ENCODE data around the gene DNAJC17. TPM values are rescaled to one million over a fixed set of nuclear protein-coding genes. Genes with fewer than 3 reads are reported as not detected.

DNAJC17 gene
- total RNA-seq, 2 experiments from 2014 or later: 35.8 to 35.9 TPM

GRCh38 chr15:40843261-40843884 lies 36.1 kb upstream of the DNAJC17 start:
- peaks cover 2% of the 10 kb centered on the region for H3K36me3 Mint-ChIP-seq (ENCODE audit: low read depth)
- H3K4me3 Mint-ChIP-seq: peak overlapping the region; percentile 65
- no peak for TF ChIP-seq CTCF (IDR thresholded peaks at IDR 0.05)
- H3K27ac Mint-ChIP-seq: no peak overlapping the region
- DNase-seq (no peak), ATAC-seq (no peak)
- no peaks in the 10 kb centered on the region for H3K9me3 Mint-ChIP-seq
- peaks cover 16% of the 10 kb centered on the region for H3K27me3 Mint-ChIP-seq
- intact Hi-C loops (cut with micrococcal nuclease): no loop called here
- ChIA-PET CTCF (interaction anchor here (1.0 to 6.3 kb wide), 11 partner anchors 12 to 164 kb away, joined by 3 to 65 read pairs (median 4); partner anchors contain the start of genes C15orf62, RHOV and VPS18), POLR2A (interaction anchor here (0.8 to 2.9 kb wide), 4 partner anchors 11 to 140 kb away, joined by 3 to 8 read pairs (median 4); no protein-coding TSS in a partner anchor)
- H3K4me1 Mint-ChIP-seq (ENCODE audit: low read depth): peaks cover 11% of the 10 kb centered on the region

GRCh38 chr15:40841741-40842140 lies 34.5 kb upstream of the DNAJC17 start:
- H3K36me3 Mint-ChIP-seq (ENCODE audit: low read depth): peaks cover 2% of the 10 kb centered on the region
- H3K4me1 Mint-ChIP-seq (ENCODE audit: low read depth): peaks cover 4% of the 10 kb centered on the region
- H3K27ac Mint-ChIP-seq: no peak overlapping the region
- TF ChIP-seq CTCF (IDR thresholded peaks at IDR 0.05): no peak
- peaks cover 16% of the 10 kb centered on the region for H3K27me3 Mint-ChIP-seq
- POLR2A ChIA-PET: no interaction called here
- CTCF ChIA-PET: interaction anchor here (1.5 to 1.8 kb wide), 2 partner anchors 16 to 53 kb away, joined by 3 to 4 read pairs; partner anchors contain the start of gene VPS18
- intact Hi-C loops (cut with micrococcal nuclease): no loop called here
- ATAC-seq (no peak), DNase-seq (no peak)
- no peak overlapping the region for H3K4me3 Mint-ChIP-seq
- H3K9me3 Mint-ChIP-seq: no peaks in the 10 kb centered on the region

- no peaks in the 10 kb centered on the region for H3K4me1 Mint-ChIP-seq (ENCODE audit: low read depth)
- ChIA-PET POLR2A (no interaction called here), CTCF (interaction anchor here (1.0 to 2.7 kb wide), 2 partner anchors 20 to 56 kb away, joined by 3 to 24 read pairs; no protein-coding TSS in a partner anchor)
- no peaks in the 10 kb centered on the region for H3K9me3 Mint-ChIP-seq
- intact Hi-C loops (cut with micrococcal nuclease): no loop called here
- no peaks in the 10 kb centered on the region for H3K36me3 Mint-ChIP-seq (ENCODE audit: low read depth)
- ATAC-seq: no peak
- no peak overlapping the region for H3K4me3 Mint-ChIP-seq
- TF ChIP-seq CTCF (IDR thresholded peaks at IDR 0.05): no peak
- no peak overlapping the region for H3K27ac Mint-ChIP-seq
- peaks cover 6% of the 10 kb centered on the region for H3K27me3 Mint-ChIP-seq
- no peak for DNase-seq
Measured at GRCh38 chr15:40838756-40839155, 31.5 kb upstream of the DNAJC17 start.

GRCh38 chr15:40836020-40836419 lies 28.7 kb upstream of the DNAJC17 start:
- TF ChIP-seq CTCF (IDR thresholded peaks at IDR 0.05): no peak
- intact Hi-C loops (cut with micrococcal nuclease): no loop called here
- ATAC-seq: no peak
- POLR2A ChIA-PET: no interaction called here
- Mint-ChIP-seq H3K4me3 (no peak overlapping the region), H3K9me3 (no peaks in the 10 kb centered on the region), H3K27me3 (no peaks in the 10 kb centered on the region), H3K36me3 (ENCODE audit: low read depth) (no peaks in the 10 kb centered on the region), H3K27ac (no peak overlapping the region), H3K4me1 (ENCODE audit: low read depth) (no peaks in the 10 kb centered on the region)
- CTCF ChIA-PET: interaction anchor here (1.4 kb wide), 2 partner anchors 22 to 128 kb away, joined by 3 to 6 read pairs; no protein-coding TSS in a partner anchor
- DNase-seq: no peak

- Mint-ChIP-seq H3K9me3 (no peaks in the 10 kb centered on the region), H3K27me3 (peaks cover 1% of the 10 kb centered on the region), H3K36me3 (ENCODE audit: low read depth) (no peaks in the 10 kb centered on the region), H3K4me3 (no peak overlapping the region), H3K27ac (no peak overlapping the region), H3K4me1 (ENCODE audit: low read depth) (no peaks in the 10 kb centered on the region)
- DNase-seq (no peak), ATAC-seq (no peak)
- intact Hi-C loops (cut with micrococcal nuclease): no loop called here
- CTCF ChIA-PET: interaction anchor here (0.6 to 1.5 kb wide), 3 partner anchors 14 to 71 kb away, joined by 3 to 6 read pairs (median 3); no protein-coding TSS in a partner anchor
- no peak for TF ChIP-seq CTCF (IDR thresholded peaks at IDR 0.05)
- POLR2A ChIA-PET: interaction anchor here (0.6 to 1.0 kb wide), 2 partner anchors 14 to 25 kb away, joined by 3 to 4 read pairs; partner anchors contain the start of gene DNAJC17
Measured at GRCh38 chr15:40832903-40833302, 25.6 kb upstream of the DNAJC17 start.

Data from activated CD8-positive, alpha-beta T cell treated with anti-CD3 and anti-CD28 coated beads for 36 hours (primary cell).